HG03045 (cell line): ENCODE results near the gene SPHK2.

Experiments used
- ATAC-seq: cut with Tn5 transposase; IDR thresholded peaks from one replicate; pipeline ENCODE4 v1.9.1; 2021; ENCODE audit warnings: mild to moderate bottlenecking, moderate library complexity; ENCODE audit not compliant: unreplicated experiment

The SPHK2 gene

GRCh38 chr19:48603001-48603400 is 16.3 kb upstream of the SPHK2 start:
- no peak for ATAC-seq

- ATAC-seq: no peak
Observed at GRCh38 chr19:48603449-48603848, 15.9 kb upstream of the SPHK2 start.

GRCh38 chr19:48603850-48604249 is 15.5 kb upstream of the SPHK2 start:
- ATAC-seq: no peak

- no peak for ATAC-seq
Observed at GRCh38 chr19:48606463-48607358, 12.6 kb upstream of the SPHK2 start, which contains the start of gene SPACA4. SPACA4 (plus strand) TSS chr19:48606742; CDS start chr19:48606979, 237 bp downstream.

GRCh38 chr19:48607359-48607755 is 11.9 kb upstream of the SPHK2 start:
- ATAC-seq: no peak

GRCh38 chr19:48608798-48609263 is 10.5 kb upstream of the SPHK2 start:
- no peak for ATAC-seq

GRCh38 chr19:48609571-48610108 is 9.7 kb upstream of the SPHK2 start:
- ATAC-seq: no peak

- ATAC-seq: no peak
Observed at GRCh38 chr19:48611872-48612271, 7.4 kb upstream of the SPHK2 start.

- ATAC-seq: no peak
Observed at GRCh38 chr19:48613024-48613851, 6.1 kb upstream of the SPHK2 start.

- ATAC-seq: no peak
Observed at GRCh38 chr19:48613852-48614435, 5.4 kb upstream of the SPHK2 start.

- no peak for ATAC-seq
Observed at GRCh38 chr19:48614436-48615230, 4.7 kb upstream of the SPHK2 start, which contains the start of gene FAM83E. FAM83E (minus strand) TSS chr19:48615076; CDS start chr19:48613372, 1,704 bp downstream.

GRCh38 chr19:48615231-48616040 is 3.9 kb upstream of the SPHK2 start:
- no peak for ATAC-seq

- no peak for ATAC-seq
Observed at GRCh38 chr19:48616041-48616436, 3.3 kb upstream of the SPHK2 start.

GRCh38 chr19:48616491-48617056 is 2.7 kb upstream of the SPHK2 start:
- ATAC-seq: no peak

- no peak for ATAC-seq
Observed at GRCh38 chr19:48617146-48617937, 2.0 kb upstream of the SPHK2 start.

- no peak for ATAC-seq
Observed at GRCh38 chr19:48618278-48618915, 909 bp upstream of the SPHK2 start.

GRCh38 chr19:48619692-48620585 is 633 bp downstream of the SPHK2 start:
- ATAC-seq: no peak
